GM12892 (cell line): ENCODE measurements around the gene APOB.

Source experiments
- POLR2A ChIP-seq: IDR thresholded peaks from 2 replicates; pipeline ENCODE4 v1.6.1; 2011; ENCODE audit warnings: low read depth, low read length, control low read depth
- POLR2AphosphoS5 ChIP-seq: IDR thresholded peaks from 2 replicates; pipeline ENCODE4 v1.6.1; 2011; ENCODE audit warnings: low read depth, low read length, control low read depth

DNA sequence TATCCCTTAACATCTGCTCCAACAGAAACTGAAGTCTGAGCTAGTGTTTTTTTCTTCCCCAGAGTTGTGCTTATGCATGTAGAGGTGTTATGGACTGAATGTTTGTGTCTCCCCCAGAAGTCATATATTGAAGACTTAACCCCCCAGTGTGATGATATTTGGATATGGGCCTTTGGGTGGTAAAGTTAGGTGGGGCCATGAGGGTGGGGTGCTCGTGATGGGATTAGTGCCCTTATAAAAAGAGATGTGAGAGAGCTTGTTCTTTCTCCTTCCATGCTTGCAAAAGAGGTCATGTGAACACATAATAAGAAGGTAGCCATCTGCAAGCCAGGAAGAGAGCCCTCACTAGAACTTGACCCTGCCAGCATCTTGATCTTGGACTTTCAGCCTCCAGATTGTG is 34.4 kb upstream of the APOB start:
- TF ChIP-seq POLR2A, result no peak
- no peak for TF ChIP-seq POLR2AphosphoS5
